ENCODE data around the gene TTC7B. TPM values are rescaled to one million over a fixed set of nuclear protein-coding genes. Genes with fewer than 3 reads are reported as not detected.

TTC7B gene
- total RNA-seq, 4 donors from 2014 or later, result 31.0 to 49.7 (median 45.1) TPM

DNA sequence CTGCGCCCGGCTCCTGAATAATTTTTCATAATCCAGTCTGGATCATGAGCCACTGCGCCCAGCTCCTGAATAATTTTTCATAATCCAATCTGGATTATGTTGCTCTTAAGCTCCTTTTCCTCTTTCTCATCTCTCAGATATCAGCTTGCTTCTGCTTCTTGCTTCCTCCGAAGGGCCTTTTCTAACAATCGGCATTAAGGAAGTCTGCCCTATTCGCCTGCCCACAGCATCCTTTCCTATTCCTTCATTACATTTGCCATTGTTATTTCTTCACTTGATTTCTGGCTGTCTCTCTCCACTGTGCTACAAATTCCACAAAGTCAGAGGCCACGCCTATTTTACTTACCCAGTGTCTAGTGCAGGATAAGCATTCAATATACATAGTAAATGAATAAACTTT is 83.5 kb downstream of the TTC7B start:
- TF ChIP-seq, protein P1, sequence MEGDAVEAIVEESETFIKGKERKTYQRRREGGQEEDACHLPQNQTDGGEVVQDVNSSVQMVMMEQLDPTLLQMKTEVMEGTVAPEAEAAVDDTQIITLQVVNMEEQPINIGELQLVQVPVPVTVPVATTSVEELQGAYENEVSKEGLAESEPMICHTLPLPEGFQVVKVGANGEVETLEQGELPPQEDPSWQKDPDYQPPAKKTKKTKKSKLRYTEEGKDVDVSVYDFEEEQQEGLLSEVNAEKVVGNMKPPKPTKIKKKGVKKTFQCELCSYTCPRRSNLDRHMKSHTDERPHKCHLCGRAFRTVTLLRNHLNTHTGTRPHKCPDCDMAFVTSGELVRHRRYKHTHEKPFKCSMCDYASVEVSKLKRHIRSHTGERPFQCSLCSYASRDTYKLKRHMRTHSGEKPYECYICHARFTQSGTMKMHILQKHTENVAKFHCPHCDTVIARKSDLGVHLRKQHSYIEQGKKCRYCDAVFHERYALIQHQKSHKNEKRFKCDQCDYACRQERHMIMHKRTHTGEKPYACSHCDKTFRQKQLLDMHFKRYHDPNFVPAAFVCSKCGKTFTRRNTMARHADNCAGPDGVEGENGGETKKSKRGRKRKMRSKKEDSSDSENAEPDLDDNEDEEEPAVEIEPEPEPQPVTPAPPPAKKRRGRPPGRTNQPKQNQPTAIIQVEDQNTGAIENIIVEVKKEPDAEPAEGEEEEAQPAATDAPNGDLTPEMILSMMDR (IDR thresholded peaks at IDR 0.05; ENCODE audit: low read depth), result no peak

DNA sequence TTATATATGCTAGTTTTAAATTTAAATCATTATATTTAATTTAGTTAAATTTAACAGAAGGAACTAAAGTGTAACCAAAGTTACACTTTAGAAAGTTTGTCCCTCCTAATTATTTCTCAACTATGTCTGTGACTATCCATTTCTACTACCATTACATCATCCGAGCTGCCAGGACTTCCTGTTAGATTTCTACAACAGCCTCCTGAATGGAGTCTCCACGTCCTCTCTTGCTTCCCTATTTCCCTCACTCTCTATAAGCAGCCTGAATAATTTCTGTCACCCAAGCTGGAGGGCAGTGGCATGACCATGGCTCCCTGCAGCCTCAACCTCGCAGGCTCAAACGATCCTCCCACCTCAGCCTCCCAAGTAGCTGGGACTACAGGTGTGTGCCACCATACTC is 84.1 kb downstream of the TTC7B start:
- TF ChIP-seq, protein P1 (IDR thresholded peaks at IDR 0.05; ENCODE audit: low read depth), result no peak

DNA sequence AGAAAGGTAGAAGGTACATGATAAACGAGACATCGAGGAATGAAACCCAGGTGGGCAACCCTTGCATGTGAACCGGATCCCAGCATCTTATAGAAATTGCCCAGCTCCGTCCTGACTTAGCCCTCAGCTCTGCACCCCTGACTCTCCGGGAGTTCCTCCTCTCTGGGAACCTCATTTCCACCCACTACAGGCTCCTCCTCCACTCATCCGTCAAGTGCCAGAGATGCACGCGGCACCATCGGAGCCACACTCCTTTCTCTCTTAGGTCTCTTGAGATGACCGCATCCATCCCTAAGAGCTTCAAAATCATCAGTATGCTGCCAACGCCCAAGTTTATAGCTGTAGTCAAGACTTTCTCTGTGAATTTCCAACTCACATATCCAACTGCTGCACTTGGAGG is 84.7 kb downstream of the TTC7B start:
- TF ChIP-seq, protein P1 (IDR thresholded peaks at IDR 0.05; ENCODE audit: low read depth), result no peak

DNA sequence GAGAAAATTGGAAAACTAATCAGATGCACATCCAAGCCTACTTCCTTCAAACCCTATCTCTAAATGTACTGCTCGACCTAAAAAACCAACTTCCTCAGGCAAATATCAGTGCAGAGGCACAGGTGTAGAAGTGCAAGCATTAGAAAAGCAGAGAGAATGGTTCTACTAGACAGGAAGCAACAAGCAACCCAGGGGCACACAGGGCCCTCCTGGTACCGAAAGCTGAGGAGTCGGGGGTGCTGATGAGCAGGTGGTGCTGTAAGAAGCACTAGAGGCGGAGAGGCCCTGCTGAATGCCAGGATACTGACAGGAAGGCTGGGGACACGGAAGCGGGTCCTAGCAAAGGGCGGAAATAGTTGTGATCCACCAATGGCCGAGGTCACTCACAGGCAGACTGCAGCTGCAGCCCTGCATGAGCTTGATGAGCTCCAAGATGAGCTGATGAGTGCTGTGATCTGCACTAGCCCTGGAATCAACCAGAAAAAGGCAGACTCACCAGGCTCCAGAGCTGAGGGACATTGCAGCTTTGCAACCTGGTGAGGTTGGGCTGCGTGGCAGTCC is 85.9 kb downstream of the TTC7B start:
- TF ChIP-seq, protein P1 (IDR thresholded peaks at IDR 0.05; ENCODE audit: low read depth), result no peak

DNA sequence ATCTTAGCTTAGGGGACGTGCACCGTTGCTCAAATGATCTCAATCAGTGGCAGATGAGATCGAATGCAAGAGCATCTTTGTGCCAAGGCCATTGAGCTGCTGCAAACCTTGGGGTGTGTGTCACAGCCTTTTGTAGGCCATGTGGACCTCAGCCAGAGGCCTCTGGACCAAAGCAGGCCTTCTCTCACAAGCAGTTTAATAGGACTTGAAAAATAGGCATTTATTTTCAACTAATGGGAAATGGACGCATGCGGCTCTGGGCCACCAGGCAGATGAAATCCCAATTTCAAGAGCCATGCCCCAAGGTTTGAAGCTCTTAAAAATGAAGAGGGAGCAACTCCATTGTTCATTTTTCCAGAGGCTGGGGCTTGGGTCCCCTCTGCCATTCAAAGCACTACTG is 87.3 kb downstream of the TTC7B start:
- TF ChIP-seq, protein P1 (IDR thresholded peaks at IDR 0.05; ENCODE audit: low read depth), result no peak

DNA sequence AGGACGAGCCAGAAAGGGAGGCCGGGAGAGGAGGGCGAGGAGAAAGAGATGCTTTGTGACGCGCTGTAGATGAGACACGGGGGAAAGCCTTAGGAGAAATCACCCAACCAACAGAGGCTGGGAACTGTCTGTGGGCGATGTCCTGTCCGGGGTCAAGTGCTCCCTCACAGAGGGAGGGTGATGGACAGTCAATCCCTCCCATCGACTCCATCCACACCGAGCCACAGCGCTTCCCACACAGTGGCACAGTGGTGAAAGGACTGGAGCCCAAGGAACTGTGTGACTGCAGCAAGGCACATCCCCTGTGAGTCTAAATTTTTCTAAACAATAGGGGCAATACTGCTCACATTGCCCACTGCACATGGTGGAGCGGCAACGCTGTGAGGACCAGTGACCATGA is 89.1 kb downstream of the TTC7B start:
- TF ChIP-seq, protein P1 (IDR thresholded peaks at IDR 0.05; ENCODE audit: low read depth), result no peak

DNA sequence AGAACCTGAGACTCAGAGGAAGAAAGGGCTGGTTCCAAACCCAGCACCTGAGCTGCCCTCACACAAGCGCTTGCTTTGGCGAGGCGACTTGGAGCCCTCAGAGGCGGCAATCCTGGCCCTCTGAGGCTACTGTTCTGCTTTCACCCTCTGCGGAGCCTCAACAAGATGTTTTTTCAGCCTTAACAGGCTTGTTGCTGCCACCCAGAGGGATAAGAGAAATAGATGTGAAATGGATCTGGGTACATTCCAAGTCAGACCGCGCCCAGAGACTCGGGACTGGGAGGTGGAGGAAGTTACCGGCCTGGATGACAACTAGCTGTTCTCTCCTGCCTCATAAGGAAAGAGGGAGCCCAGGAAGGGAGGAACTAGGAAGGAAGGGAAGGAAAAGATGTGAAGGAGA is 89.6 kb downstream of the TTC7B start:
- TF ChIP-seq, protein P1 (IDR thresholded peaks at IDR 0.05; ENCODE audit: low read depth), result no peak

Data from subcutaneous adipose tissue (tissue), 4 donors.